Measurements from ENCODE around the gene SNRPN.

DNA sequence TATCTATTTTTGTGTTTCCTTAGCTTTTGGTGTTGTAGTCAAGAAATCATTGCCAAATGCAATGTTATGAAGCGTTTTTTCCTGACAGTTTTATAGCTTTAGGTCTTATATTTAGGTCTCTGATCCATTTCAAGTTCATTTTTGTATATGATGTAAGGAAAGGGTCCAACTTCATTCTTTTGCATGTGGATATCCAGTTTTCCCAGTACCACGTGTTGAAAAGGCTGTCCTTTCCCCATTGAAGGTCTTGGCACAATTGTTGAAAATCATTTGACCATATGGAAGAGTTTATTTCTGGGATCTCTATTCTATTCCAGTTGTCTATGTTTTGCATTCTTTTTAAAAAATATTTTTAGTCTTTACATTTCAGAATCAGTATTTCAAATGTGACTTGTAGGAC, 14.6 kb upstream of the SNRPN start:
- TF ChIP-seq CTCF (IDR thresholded peaks at IDR 0.05; ENCODE audit: low read depth, low read length) (no peak), EZH2phosphoT487 (IDR thresholded peaks at IDR 0.05; ENCODE audit: low read depth) (no peak)

All from OCI-LY3 (cell line).